Measurements from ENCODE around the gene HIPK4.
A peak's percentile ranks its signal among the peaks of the same experiment; 100 is the strongest.
"Not testable (repeated sequence)": the region's sequence is repeated elsewhere in the genome, so short reads cannot be mapped to it uniquely, and the experiment has no call there.

The HIPK4 gene, protein sequence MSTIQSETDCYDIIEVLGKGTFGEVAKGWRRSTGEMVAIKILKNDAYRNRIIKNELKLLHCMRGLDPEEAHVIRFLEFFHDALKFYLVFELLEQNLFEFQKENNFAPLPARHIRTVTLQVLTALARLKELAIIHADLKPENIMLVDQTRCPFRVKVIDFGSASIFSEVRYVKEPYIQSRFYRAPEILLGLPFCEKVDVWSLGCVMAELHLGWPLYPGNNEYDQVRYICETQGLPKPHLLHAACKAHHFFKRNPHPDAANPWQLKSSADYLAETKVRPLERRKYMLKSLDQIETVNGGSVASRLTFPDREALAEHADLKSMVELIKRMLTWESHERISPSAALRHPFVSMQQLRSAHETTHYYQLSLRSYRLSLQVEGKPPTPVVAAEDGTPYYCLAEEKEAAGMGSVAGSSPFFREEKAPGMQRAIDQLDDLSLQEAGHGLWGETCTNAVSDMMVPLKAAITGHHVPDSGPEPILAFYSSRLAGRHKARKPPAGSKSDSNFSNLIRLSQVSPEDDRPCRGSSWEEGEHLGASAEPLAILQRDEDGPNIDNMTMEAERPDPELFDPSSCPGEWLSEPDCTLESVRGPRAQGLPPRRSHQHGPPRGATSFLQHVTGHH

DNA sequence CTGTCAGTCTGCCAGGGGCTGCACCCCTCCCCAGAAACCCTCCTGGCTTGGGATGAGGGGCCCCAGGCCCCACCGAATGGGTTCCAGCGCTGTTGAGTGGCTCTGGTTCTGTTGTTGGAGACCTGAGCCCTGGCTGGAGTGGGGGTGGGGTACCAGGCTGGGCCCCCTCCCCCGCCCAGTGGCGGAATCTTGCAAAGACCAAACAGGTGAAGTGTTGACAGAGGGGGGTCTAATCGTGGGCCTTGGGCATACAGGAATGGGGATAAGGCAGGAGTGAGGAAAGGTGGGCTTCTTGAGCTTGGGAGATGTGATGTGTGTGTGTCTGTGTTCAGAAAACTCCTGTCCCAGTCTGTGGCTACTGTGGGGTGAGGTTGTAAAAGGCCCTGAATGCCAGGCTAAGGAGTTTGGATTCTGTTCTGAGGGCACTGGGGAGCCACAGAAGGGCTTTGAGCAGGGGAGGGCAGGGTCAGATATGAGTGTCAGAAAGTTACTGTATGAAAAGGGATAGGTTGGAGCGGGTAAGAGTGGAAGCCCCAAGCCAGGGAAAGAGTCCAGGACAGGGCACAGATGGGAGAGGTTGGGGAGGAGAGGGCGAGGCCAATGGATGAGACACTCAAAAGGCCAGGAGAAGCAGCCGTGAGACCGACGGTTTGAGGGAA is at the start of gene HIPK4:
Gene HIPK4 (minus strand): TSS at position 98 of the 659 bp plus-strand sequence. CDS start 279 bp downstream, outside the sequence.
- no peak for DNase-seq

DNA sequence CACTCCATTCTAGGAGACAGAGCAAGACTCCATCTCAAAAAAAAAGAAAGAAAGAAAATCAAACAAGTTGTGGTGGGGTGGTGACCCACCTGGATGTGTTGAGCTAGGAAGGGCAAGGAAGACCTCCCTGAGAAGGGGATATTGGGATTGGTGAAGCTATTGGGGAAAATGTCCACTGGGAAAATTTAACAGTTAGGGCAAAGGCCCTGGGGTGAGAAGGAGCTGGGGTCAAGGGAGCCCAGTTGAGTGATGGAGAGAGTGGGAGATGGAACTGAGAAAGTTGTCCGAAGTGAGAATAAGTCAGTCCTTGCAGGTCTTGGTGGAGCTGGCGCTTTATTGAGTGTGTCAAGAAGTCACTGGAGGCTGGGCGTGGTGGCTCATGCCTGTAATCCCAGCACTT is 48.3 kb upstream of the HIPK4 start:
- DNase-seq, result no peak

GRCh38 chr19:40433391-40434216 is 43.6 kb upstream of the HIPK4 start:
- DNase-seq, result peak; percentile 60

- DNase-seq, result not testable (repeated sequence)
Measured at GRCh38 chr19:40432760-40433159, 42.8 kb upstream of the HIPK4 start.

DNA sequence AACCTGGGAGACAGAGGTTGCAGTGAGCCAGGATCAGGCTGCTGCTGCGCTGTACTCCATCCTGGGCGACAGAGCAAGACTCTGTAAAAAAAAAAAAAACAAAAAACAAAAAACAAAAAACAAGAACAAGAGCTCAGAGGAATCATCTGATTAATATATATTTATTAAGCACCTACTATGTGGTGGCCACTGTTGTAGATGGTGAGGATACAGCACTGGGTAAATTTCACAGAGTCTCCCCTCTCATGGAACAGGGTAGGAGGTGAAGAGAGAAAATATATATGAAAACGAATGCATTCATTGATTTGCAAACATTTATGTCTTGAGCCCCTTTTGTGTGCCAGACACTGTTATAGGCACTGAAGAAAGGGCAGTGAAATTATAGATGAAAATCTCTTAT is 41.7 kb upstream of the HIPK4 start:
- DNase-seq, result no peak

GRCh38 chr19:40430242-40430641 is 40.3 kb upstream of the HIPK4 start:
- not testable (repeated sequence) for DNase-seq

- not testable (repeated sequence) for DNase-seq
Measured at GRCh38 chr19:40428197-40428596, 38.2 kb upstream of the HIPK4 start.

DNA sequence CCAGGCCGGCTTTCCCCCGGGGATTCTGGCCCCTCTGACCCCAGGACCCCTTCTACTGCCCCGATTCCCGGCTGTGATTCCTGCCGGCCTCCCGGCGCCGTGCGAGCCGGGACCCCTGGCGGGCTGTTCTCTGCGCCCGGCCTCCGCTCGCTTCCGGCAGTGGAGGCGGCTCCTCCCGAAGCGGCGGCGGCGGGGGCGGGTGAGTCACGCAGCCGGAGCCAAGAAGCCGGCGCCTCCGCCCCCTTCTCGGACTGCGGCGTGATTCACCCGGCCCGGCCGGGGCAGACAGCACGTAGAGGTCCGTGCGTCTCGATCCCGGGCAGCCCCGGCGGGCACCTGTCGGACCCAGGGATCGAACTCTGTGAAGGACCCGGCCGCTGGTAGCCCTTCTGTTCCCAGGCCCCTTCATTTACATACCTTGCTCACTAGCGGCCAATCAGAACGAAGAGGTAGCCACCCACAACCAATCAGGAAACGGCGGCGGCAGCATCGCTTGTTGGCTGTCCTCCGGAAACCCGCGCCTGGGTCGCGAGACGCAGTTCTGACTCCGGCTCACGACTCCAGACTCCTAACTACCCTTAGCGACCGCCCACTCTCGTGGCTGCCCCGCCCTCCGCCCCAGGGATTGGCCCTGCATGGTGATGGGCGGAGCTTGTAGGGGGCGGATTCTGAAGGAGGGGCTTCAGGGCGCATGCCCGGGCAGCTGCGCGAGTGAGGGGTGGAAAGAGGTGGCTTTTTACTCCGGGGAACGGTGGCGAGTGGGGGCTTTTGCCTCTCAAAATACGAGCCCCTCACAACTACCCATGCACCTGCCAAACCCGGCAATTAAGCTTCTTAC is 35.7 kb upstream of the HIPK4 start, which contains the start of gene SERTAD1:
Gene SERTAD1 (minus strand): TSS at position 543 of the 838 bp plus-strand sequence. CDS start 2,446 bp downstream, outside the sequence.
- DNase-seq, result peak; percentile 83

DNA sequence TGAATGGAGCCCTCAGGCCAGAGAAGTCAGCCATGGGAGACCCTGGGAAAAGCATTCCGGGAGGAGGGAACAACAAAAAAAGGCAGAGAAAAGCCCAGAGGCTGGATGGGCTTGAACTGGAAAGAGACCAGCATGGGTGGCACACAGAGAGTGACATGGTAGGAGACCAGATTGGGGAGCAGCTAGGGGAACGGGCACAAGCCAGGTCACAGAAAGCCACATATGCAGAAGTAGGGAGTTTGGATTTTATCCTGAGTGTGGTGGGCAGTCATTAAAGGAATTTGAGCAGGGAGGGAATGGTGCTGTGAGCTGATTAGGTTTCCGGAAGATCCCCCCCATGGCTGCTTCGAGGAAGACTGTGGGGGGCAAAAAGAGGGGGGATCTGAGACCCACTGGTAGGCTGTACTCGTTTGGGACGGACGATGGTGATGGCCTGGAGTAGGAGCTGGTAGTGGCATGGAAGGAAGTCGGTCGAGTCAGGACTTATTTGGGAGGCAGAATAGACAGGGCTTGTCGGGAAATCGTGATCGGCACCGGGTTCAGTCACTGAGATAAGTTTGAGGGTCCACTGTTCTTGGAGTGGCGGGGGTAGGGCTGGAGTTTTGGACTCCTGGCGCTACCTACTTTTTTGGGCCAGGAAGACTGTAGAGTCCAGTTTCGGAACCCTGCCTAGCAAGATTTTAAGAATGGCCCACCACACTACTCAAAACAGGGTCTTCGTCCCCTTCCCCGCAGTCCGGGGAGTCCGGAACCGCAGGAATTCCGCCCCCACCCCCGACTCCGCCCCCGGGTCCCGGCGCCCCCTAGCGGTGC is 34.9 kb upstream of the HIPK4 start:
- DNase-seq, result no peak

DNA sequence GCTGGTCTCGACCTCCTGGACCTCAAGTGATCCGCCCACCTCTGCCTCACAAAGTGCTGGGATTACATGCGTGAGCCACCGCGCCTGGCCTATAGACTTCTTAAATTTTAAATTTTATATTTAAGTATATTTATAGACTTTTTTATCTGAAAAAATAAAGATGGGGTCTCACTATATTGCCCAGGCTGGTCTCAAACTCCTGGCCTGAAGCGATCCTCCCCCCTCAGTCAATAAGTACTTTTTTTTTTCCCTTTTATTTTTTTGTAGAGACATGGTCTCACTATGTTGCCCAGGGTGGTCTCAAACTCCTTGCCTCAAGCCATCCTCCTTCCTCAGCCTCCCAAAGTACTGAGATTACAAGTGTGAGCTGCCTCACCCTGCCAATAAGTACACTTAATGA is 34.0 kb upstream of the HIPK4 start:
- no peak for DNase-seq

DNA sequence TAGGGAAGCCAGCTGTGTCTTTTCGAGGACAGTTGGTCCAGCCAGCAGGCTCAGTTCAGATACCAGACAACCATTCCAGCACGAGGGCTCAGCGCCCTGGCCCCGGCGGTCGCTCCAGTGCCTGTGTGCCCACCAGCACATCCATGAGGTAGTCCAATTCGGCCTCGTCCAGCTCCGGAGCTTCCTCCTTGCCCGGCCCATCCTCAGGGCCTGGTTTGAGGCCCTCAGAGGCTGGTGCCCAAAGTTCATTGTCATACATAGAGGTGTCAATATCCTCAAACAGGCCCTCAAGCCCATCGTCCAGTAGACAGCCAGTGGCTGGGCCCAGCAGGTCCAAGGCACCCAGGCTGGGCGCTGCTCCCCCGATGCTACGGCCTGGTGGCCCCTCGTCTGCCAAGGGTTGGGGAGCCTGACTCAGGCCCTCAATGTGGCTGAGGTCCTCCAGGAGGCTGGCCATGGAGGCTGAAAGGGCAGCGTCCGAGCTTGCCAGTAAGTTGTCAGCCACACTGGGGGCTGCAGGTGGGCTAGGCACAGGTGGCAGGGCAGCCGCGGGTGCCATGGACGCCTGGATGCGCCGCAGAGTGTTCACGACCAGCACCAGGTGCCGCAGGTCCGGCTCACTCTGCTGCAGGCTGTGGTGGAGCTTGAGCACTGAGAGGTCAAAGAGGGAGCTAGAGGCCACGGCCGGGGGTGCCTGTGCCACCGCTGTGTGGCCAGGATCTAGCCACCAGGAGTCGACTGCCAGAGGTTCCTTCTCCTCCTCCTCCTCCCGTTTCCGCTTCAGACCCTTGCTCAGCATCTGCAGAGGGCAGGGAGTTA is 33.0 kb upstream of the HIPK4 start:
- DNase-seq, result no peak

- no peak for DNase-seq
Measured at GRCh38 chr19:40421993-40422747, 32.2 kb upstream of the HIPK4 start.

DNA sequence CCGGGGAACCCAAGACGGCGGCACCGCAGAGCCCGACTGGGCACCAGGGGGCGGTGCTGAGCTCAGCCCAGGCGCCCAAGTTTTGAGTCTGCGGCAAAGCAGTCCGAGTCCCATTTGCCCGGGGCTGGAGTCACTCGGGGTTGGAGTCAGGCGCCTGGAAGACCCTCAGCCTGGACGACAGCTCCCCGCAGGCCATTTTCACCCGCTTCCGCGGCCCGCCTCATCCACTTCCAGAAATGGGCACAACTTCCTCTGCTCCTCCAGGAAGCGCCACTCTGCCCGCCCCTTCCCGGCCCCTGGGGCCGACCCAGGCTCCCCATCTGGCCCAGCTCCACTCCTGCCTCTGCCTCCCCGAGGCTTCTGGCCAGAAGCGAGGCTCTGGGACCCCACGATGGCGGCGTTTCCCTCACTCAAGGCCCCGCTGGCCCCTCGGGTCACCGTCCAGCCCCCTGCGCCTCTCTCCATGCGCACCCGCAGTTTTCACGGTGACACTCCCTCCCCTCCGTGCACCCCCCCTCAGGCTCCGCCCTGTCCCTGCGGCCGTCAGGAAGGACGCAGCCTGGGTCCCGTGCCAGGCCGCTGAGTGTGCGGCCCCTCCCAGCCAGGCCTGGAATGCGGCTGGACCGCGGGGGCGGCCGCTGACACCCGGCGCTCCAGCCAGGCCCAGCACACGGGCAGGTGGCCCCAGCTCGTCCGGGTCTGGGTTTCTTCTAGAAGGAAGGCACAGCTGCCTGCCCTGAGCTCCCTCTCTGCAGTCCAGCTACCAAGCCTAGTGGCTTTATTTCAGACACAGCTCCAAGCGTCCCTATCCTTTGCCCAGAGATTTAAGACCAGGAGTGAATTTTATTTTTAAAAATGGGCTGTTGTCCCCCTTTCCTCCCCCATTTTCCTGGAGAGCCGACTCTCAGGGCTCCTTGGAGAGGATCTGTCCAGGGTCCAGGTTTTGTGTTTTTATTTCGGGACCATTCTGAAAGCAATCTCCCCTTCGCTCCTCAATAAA is 31.1 kb upstream of the HIPK4 start:
- peak; percentile 83 for DNase-seq

DNA sequence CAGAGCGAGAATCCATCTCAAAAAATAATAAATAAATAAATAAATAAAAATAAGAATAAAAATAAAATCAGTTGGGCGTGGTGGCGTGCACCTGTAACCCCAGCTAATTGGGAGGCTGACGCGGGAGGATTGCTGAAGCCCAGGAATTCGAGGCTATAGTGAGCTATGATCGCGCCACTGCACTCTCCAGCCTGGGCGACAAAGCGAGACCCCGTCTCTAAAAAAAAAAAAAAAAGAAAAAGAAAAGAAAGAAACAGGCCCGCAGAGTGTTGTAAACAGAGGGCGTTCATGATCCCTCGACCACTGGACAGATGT is 30.4 kb upstream of the HIPK4 start:
- no peak for DNase-seq

DNA sequence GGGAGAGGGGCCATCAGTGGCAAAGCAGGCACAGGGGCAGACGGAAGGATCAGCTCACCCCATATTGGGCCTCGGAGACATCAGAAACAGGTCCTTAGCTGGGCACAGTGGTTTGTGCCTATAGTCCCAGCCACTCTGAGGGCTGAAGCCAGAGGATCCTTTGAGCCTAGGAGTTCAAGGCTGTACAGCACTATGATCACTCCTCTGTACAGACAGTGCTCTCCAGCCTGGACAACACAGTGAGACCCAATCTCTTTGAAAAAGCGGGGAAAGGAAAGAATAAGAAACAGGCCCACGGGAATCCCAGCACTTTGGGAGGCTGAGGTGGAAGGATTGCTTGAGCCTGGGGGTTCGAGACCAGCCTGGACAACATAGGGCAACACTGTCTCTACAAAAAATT is 29.8 kb upstream of the HIPK4 start:
- no peak for DNase-seq

- DNase-seq, result no peak
Measured at GRCh38 chr19:40419066-40419612, 29.2 kb upstream of the HIPK4 start.

DNA sequence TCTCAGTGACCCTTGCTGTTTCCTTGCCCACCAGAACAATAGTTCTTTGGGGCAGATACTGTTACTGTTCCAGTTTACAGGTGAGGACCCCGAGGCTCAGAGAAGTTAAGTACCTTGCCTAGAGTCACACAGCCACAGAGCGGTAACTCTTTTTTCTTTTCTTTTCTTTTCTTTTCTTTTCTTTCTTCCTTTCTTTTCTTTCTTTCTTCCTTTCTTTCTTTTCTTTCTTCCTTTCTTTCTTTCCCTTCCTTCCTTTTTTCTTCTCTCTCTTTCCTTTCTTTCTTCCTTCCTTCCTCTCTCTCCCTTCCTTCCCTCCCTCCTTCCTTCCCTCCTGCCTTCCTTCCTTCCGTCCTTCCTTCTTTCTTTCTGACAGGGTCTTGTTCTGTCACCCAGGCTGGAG is 28.1 kb upstream of the HIPK4 start:
- DNase-seq, result no peak

DNA sequence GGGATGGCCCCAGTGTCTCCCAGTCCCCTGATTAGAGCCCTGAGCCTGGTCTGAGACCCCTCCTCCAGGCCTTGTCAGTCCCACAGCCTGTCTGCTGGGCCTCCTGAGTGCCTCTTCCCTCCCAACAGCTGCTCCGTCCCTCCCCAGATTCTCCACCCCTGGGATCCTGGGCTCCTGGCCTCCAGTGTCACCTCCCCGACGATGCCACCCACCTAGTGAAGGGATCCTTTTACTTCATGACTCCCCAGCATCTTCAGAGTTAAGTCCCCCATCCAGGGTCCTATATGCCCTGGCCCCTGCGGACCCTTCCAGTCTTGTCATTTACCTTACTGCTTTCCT is 27.6 kb upstream of the HIPK4 start:
- DNase-seq, result no peak
